HK-2 (cell line): ENCODE data around the gene STXBP3.
"Not testable (repeated sequence)": the region's sequence is repeated elsewhere in the genome, so short reads cannot be mapped to it uniquely, and the experiment has no call there.

Experiments used
- DNase-seq: peaks from one replicate; pipeline ENCODE4 v3.0.0-alpha.2; 2018; ENCODE audit not compliant: unreplicated experiment

Gene STXBP3, protein sequence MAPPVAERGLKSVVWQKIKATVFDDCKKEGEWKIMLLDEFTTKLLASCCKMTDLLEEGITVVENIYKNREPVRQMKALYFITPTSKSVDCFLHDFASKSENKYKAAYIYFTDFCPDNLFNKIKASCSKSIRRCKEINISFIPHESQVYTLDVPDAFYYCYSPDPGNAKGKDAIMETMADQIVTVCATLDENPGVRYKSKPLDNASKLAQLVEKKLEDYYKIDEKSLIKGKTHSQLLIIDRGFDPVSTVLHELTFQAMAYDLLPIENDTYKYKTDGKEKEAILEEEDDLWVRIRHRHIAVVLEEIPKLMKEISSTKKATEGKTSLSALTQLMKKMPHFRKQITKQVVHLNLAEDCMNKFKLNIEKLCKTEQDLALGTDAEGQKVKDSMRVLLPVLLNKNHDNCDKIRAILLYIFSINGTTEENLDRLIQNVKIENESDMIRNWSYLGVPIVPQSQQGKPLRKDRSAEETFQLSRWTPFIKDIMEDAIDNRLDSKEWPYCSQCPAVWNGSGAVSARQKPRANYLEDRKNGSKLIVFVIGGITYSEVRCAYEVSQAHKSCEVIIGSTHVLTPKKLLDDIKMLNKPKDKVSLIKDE

DNA sequence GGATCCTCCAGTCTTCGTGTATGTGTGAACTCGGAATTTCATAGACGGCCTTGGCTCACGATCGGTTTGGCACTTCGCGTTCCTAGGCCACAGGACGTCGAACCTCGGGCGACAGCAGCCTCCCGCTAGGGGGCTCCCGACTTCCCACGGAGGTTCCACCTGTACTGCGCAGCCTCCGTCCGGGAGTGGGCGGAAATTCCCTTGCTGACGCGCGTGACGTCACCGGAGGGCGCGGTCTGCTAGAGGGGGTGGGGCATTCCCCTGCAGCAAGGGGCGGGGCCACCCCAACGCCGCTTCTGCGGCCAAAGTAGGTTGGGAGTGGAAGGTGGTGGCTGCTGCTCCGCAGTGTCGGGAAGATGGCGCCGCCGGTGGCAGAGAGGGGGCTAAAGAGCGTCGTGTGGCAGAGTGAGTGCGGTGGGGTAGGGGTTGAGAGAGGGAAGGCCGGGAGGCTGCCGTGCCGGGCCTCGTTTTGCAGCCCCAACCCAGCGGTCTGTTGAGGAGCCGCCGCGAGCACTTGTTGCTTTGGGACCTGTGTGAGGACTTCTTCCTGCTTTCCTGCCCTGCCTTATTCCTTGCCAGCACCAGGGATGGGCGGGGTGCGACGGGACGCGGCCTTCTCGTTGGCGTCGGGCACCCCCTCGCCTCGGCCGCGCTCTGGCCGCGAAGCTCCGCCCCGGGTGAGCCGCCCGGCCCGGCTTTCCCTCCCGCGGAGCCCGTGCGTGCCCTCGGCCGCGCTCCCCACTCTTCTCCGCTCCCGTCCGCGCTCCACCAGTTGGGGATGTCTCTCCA, at the start of gene STXBP3:
TSS of gene STXBP3 (plus strand) at position 293 of the 789 bp plus-strand sequence. CDS start at position 357, 64 bp downstream.
- DNase-seq: peak; percentile 99

DNA sequence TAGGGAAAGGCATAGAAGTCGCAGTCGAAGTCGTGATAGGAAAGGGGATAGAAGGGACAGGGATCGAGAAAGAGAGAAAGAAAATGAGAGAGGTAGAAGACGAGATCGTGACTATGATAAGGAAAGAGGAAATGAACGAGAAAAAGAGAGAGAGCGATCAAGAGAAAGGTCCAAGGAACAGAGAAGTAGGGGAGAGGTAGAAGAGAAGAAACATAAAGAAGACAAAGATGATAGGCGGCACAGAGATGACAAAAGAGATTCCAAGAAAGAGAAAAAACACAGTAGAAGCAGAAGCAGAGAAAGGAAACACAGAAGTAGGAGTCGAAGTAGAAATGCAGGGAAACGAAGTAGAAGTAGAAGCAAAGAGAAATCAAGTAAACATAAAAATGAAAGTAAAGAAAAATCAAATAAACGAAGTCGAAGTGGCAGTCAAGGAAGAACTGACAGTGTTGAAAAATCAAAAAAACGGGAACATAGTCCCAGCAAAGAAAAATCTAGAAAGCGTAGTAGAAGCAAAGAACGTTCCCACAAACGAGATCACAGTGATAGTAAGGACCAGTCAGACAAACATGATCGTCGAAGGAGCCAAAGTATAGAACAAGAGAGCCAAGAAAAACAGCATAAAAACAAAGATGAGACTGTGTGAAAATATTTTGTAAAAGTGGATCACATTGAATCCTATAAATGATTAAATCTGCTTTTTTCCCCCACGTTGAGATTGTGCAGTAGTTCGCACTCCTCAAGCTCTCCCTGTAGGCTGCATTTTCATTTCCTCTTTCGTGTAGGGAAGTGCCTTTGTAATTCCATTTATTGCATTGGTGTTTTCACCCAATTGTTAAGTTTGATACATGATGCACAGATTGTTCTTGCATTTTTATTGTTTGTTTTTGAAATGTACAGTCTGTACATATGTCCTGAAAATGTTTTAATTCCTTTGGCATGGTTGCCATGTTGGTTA, 46.8 kb upstream of the STXBP3 start:
- no peak for DNase-seq

DNA sequence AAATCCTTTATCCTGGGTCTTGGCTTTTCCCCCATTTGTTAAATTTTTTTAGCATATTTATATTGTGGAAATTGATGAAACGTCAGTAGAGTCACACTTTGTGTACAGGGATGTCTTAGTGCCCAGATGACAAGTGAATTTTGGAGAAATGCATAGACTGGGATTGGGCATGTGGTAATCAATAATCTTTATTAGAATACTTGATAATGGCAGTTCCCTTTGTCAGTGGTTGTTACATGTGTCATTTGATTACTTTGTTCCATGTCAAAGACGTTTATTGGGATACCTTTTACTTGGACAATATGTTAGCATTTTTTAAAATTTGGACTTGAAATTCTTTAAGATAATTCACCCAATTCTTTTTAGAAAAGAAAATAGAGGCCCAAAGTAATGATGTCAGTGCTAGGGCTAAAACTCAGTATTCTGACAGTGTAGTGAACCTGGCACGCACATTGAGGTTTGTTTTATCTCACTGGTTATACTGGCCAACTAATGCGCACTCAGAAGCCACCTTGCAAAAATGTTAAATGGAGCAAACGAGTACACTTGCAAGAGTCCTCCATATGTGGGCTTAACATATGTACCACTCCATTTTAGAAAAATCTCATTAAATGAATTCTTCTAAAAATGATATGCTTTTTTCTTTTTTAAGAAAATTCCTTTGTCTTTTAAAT, 45.2 kb upstream of the STXBP3 start:
- DNase-seq: no peak

DNA sequence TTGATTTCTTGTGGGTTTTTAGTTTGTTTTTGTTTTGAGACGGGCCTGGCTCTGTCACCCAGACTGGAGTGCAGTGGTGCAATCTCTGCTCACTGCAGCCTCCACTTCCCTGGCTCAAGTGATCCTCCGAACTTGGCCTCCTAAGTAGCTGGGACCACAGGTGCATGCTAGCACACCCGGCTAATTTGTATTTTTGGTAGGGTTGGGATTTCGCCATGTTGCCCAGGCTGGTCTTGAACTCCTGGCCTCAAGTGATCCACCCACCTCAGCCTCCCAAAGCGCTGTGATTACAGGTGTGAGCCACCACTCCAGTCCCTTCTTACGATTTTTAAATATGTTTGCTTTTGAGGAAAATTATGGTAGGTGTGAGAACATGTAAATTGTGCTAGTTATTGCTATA, 44.4 kb upstream of the STXBP3 start:
- not testable (repeated sequence) for DNase-seq

DNA sequence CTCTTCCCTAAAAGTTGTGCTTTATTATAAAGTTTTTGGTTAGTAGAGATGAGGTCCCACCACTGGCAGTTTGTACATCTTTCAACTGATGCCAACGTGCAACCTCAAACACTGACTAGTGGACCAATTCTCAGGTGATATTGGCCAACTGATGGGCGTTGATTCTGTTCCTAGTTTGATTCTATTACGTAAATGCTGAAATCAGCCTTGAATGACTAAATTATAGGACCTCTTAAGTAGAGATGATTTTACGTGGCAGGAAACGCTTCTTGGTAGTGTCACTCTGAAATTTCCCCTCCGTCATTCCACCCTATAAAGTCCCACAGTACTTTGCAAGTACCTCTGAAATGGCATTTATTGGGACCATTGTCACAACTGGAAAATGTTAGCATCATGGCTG, 42.5 kb upstream of the STXBP3 start:
- DNase-seq: no peak

DNA sequence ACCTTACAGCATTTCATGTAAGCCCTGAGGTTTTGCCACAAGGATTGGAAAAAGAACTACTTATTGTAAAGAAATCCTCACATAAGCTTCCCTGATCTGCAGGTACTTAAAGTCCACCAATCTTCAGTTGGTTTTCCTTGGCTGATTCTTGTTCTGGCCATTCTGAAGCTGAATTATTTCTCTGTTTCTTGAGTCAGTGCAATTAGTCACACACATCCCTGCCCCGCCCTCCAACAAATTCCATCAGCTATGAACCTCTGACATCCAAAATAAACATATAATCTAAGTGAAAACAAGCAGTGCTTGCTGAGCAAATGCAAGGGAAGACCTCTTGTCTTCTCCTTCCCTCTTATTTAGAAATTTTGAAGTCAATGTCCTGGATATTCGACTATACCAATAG, 42.0 kb upstream of the STXBP3 start:
- DNase-seq: no peak

DNA sequence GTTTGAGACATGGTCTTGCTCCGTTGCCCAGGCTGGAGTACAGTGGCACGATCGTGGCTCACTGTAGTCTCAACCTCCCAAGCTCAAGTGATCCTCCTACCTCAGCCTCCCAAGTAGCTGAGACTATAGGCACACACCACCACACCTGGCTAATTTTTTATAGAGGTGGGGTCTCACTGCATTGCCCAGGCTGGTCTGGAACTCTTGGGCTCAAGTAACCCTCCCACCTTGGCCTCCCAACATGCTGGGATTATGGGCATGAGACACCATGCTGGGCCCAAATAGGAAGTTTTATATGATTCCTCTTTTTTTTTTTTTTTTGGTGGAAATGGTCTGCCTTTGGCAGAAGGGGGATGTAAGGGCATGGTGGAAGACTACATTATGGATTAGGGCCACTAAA, 39.8 kb upstream of the STXBP3 start:
- no peak for DNase-seq

DNA sequence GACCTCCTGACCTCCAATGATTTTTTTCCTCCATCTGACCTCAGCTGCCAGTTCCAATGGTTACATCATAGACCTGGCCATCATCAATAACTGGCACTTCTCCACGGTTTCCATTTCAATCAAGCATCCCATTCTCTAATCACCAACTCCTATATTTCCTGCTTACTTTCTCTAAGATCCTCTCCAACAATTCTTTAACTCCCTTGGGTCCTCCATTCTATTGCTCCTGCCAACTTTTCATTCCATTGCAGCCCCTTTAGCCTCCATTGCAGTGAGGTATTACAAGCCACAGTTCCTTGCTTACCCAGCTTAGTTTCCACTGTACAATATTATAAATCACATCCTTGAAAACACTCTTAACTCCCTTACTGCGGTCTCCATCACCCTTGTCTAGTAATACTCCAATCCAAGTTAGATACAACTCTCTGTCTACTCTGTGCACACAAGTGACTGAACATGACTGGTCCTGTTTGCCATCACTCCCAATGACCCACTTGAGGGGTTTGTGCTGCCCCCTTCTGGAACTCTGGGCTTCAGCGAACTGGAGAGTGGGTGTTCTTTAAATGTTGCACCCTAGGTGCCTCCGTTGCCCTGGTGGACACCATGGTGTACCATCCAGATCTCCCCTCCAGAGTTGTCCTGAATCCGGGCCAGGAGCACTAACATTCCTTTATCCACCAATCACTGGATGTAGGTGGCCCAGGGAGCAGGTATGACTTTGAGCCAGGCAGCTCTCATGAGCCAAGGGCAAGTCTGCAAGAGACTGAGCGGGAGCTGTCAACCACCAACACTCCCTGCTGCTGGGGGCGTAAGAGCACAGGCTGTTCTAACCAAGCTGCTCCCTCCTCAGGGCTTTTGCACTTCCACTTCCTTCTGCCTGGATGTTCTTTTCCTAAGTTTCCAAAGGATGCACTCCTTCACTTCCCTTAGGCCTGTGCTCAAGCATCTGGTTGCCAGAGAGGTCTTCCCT, 37.5 kb upstream of the STXBP3 start:
- DNase-seq: no peak

DNA sequence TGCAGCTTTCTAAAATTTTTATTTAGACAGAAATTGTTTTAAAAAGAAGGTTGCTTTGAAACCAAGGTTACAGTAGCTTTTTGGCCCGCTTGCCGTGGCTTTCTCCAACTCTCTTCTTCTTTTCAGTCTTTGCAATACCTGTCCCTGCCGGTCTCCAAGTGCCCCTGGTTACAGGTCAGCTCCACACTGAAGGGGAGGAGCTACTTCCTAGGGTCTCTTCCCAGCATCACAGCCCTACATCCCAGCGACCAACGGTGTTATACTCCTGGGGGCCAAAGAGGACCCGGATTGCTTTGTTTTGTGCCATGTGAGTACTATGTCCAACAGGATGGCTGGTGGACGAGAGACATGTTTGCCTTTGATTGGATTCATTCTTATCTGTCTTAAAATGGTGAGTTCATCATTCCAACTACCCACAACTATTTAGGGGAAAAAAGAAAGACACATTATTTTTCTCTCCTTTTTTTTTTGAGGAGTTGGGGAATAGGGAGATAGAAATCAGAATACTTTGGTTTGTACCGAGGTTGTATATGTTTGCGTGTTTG, 33.8 kb upstream of the STXBP3 start, which contains the start of gene FNDC7:
TSS of gene FNDC7 (plus strand) at position 303 of the 545 bp plus-strand sequence. CDS start at position 329, 26 bp downstream.
- no peak for DNase-seq

DNA sequence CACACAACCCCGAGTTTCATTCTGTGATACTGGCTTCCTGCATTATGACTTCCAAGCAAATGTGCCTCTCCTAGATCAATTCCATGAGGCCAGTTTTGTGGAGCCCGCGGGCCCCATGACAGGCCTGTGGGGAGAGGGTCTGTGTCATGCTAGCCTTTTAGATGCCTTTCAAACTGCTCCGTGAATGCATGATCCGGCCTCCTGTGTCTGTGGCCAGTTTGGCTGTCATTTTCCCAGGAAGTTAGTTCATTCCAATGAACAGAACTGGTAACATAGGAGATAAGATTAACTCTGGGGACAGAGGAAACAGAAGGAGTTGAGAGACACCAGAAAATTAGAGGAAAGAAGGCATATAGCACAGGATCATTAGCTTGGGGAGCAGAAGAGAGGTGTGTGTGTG, 30.5 kb upstream of the STXBP3 start:
- no peak for DNase-seq

DNA sequence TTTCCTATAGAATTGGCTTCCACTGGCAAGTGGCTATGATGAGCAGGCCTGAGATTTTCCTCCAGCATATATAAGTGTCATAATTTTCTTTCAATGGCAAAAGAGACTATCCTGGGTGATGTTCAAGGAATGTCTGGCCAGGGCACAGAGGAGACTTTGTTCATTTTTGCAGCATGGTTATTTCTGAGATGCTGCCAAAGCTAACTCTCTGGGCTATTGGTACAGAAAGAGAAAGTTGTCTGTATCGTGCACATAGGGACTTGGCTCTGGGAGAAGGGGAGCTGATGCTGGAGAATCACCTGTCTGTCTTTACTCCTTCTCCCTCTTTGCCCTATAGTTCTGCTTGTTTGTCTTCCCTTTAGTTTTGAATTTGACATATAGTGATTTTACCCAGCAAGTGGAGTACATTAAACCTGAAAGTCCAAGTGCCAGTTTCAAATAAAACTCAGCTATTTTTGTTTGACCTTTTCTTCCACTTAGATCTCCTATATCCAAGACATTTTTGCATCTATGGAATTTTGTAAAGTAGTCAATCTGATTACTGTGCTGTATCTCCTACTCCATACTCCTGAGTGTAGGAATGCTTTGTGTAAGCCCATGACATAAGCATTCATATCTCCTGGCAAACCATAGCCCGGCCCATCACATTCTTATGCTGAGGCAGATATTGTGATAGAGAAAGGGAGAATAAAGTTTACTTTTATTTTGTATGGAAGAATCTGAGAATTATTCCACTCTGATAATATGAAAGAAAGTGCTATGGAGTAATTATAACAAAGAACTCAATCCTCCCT, 29.8 kb upstream of the STXBP3 start:
- DNase-seq: no peak

DNA sequence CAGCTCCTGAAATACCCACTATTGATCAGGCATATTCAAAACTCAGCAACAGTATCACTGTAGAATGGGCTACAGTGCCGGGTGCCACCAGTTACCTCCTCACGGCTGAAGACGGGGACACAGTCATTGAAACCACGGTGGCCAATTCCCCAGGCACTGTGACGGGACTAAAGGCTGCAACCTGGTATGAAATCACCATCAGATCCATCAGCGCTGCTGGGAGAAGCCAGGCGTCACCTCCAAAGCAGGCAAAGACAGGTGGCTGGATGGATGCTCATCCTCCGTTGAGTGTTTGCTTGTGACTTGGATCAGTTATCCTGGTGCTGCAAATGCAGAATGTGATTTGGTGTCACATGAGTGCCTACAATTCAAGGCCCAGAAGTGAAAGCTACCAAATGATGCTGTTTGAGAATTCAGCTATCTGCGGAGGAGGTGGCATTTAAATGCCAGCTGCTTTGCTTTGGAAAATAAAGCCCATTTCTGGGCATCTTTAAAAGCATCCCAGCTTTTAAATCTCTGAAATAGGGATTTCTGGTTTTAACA, 28.6 kb upstream of the STXBP3 start:
- DNase-seq: no peak

DNA sequence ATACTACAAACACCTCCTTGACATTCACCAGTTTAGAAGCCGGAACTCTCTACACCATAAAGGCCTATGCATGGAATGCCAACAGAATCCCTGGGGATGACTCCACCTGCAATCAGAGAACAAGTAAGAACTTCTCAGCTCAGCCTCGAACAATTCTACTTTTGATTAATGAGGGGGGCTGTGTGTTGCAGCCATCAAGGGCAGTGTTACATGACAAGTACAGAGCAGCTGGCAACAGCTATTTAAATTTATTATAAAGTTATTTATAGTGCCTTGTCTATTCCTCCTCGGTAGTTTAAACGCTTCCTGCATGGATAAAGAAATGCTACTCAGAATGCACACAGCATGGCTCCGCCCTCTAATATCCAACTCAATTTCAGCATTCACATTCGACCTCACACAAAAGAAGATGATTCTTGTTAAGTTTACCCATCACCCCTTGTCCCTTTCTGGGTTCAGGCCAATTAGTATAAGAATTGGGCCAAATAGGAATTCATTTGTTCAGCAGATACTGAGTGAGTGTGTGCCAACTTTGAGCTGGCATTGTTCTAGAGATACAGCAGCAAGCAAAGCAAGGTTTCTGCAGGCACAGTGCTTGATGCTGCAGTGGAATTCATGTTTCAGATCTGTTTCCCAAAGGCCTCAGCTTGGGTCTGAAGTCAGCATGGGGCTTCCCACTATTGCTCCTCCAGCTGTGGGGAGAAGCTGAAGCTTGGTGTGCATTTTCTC, 27.4 kb upstream of the STXBP3 start:
- no peak for DNase-seq

DNA sequence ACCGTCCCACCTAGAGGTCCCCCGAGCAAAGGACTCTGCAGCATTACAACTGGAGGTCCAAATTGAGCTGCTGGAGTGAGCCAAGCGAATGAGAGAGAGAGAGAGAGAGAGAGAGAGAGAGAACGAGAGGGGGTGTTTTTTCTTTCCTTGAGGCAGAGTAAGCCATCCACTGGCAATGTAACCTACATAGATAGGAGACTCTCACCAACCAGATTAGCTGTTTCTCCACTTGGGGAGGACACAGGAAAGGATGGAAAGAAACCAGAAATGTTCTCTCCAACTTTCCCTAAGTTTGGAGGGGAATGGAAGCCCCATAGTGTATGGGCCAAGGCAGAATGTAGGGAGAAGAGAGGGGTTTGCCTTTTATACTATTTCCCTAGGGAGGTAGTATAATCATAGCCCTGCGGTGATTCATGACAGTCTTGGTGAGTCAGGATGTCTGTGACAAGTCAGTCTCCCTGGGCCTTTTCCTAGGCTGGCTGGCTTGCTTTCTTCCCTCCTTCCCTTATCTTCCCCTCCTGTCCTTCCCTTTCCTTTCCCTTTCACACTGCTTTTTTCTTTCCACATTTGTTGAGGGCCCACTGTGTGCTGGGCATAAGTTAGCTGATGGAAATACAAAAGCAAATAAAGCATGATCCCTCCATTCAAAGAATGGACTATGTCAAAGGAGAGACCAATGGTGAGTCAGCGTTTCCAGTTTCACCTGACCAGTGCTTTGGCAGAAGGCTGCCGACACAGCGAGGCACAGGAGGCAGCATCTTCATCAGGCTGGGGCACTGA, 26.6 kb upstream of the STXBP3 start:
- peak; percentile 60 for DNase-seq

DNA sequence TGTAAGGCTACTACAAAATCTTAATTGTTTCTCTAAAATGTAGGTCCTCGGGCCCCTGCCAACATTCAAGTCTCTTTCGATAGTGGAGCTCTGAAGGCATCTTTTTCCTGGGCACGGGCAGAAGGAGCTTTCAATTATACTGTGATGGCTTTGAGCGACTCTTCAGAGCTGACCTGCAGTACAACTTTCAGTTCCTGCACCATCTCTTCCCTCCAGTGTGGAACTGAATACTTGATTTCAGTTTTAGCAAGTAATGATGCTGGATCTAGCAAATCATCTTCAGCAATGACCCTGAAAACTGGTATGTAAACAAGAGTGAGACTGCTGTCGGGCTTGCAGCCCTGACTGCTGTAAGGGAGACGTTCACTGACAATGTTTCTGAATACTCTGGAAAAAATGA, 24.2 kb upstream of the STXBP3 start:
- DNase-seq: no peak

DNA sequence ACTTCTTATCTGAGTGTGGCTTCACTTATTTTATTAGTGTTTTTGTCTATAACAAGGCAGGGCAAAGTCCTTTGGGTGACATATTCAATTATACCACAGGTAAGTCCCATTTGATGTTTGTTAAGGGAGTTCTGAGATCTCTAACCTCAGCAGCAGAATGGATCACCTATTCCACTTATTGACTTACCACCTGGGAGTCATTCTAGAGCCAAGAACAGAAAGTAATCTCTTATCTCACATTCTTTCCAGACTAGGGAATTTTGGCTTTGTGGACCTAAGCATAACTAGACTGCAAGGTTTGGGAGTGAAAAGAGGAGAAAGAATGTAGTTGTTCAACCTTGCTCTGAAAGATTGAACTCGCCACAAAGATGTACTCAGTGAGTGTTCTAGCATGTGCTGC, 20.6 kb upstream of the STXBP3 start:
- no peak for DNase-seq
